Activated CD8-positive, alpha-beta memory T cell treated with anti-CD3 and anti-CD28 coated beads, Interleukin-2, amount 50 U/mL, for 1 hour (primary cell): ENCODE measurements around the gene ETNK1.
"Not testable (repeated sequence)": the region's sequence is repeated elsewhere in the genome, so short reads cannot be mapped to it uniquely, and the experiment has no call there.

ENCODE experiments used
- DNase-seq: peaks from one replicate; pipeline ENCODE4 v3.0.0-alpha.2; 2020; ENCODE audit errors: extremely low read depth

The ETNK1 gene

GRCh38 chr12:22687361-22688076 lies 62.5 kb downstream of the ETNK1 start:
- no peak for DNase-seq

GRCh38 chr12:22689876-22690275 lies 64.9 kb downstream of the ETNK1 start:
- no peak for DNase-seq

GRCh38 chr12:22691319-22691718 lies 66.3 kb downstream of the ETNK1 start:
- DNase-seq, result no peak

GRCh38 chr12:22692467-22692866 lies 67.5 kb downstream of the ETNK1 start:
- not testable (repeated sequence) for DNase-seq

GRCh38 chr12:22692964-22693555 lies 68.1 kb downstream of the ETNK1 start:
- no peak for DNase-seq

GRCh38 chr12:22698576-22698975 lies 73.6 kb downstream of the ETNK1 start:
- DNase-seq, result no peak

GRCh38 chr12:22699705-22700104 lies 74.7 kb downstream of the ETNK1 start:
- DNase-seq, result not testable (repeated sequence)

GRCh38 chr12:22700106-22700505 lies 75.1 kb downstream of the ETNK1 start:
- DNase-seq, result no peak

- not testable (repeated sequence) for DNase-seq
Observed at GRCh38 chr12:22701216-22701809, 76.3 kb downstream of the ETNK1 start.

- no peak for DNase-seq
Observed at GRCh38 chr12:22702690-22703089, 77.7 kb downstream of the ETNK1 start.

- no peak for DNase-seq
Observed at GRCh38 chr12:22709292-22709691, 84.3 kb downstream of the ETNK1 start.

- DNase-seq, result no peak
Observed at GRCh38 chr12:22712083-22712482, 87.1 kb downstream of the ETNK1 start.

GRCh38 chr12:22715254-22715653 lies 90.3 kb downstream of the ETNK1 start:
- no peak for DNase-seq

- DNase-seq, result no peak
Observed at GRCh38 chr12:22719745-22720144, 94.8 kb downstream of the ETNK1 start.

GRCh38 chr12:22722081-22722480 lies 97.1 kb downstream of the ETNK1 start:
- no peak for DNase-seq

GRCh38 chr12:22722779-22723178 lies 97.8 kb downstream of the ETNK1 start:
- DNase-seq, result no peak

- no peak for DNase-seq
Observed at GRCh38 chr12:22728987-22729386, 104.0 kb downstream of the ETNK1 start.

- no peak for DNase-seq
Observed at GRCh38 chr12:22729431-22729956, 104.5 kb downstream of the ETNK1 start.

- no peak for DNase-seq
Observed at GRCh38 chr12:22729957-22730443, 105.0 kb downstream of the ETNK1 start.

- no peak for DNase-seq
Observed at GRCh38 chr12:22731236-22731635, 106.3 kb downstream of the ETNK1 start.

GRCh38 chr12:22733756-22734155 lies 108.8 kb downstream of the ETNK1 start:
- DNase-seq, result no peak

GRCh38 chr12:22738945-22739344 lies 114.0 kb downstream of the ETNK1 start:
- DNase-seq, result no peak
